Kidney (tissue), 14 donors: ENCODE results near the gene ARMH3. TPM values are rescaled to one million over a fixed set of nuclear protein-coding genes. Genes with fewer than 3 reads are reported as not detected.
"Not testable (repeated sequence)": the region's sequence is repeated elsewhere in the genome, so short reads cannot be mapped to it uniquely, and the experiment has no call there.

Experiments
- DNase-seq, 5 donors: peaks; one replicate each; pipeline ENCODE4 v3.0.0-alpha.2; 2013 to 2020
- FAIRE-seq: peaks from 2 replicates; lab custom pipeline; 2012; peaks lifted over from hg19 to GRCh38; lab: Jason Lieb, UNC
- H3K27ac ChIP-seq, 2 donors: one replicate each; pipeline ENCODE4 v1.7.0; 2013; ENCODE audit warnings: low read depth in 2 of 2, low read length in 2 of 2, inconsistent platforms in 1 of 2
- H3K27me3 ChIP-seq: one replicate; pipeline ENCODE4 v1.7.1; 2013; ENCODE audit warnings: low read length, inconsistent platforms; ENCODE audit not compliant: control insufficient read depth, insufficient read depth
- H3K36me3 ChIP-seq, 3 donors: one replicate each; pipeline versions ENCODE4 v1.7.0 to v1.7.1; 2013; ENCODE audit warnings: low read length in 3 of 3, control low read depth in 1 of 3, inconsistent platforms in 1 of 3; ENCODE audit not compliant: insufficient read depth in 3 of 3, control insufficient read depth in 2 of 3
- H3K4me1 ChIP-seq, 3 donors: one replicate each; pipeline versions ENCODE4 v1.7.0 to v1.7.1; 2013; ENCODE audit warnings: low read length in 3 of 3, inconsistent platforms in 1 of 3, low read depth in 1 of 3; ENCODE audit not compliant: control insufficient read depth in 2 of 3, insufficient read depth in 2 of 3
- H3K4me3 ChIP-seq, 3 donors: one replicate each; pipeline versions ENCODE4 v1.7.0 to v1.8.1; 2013; ENCODE audit warnings: low read length in 3 of 3, control low read depth in 1 of 3, inconsistent platforms in 1 of 3
- H3K9ac ChIP-seq, 3 donors: one replicate each; pipeline versions ENCODE4 v1.7.0 to v1.7.1; 2013; ENCODE audit warnings: low read length in 3 of 3, control low read depth in 1 of 3, inconsistent platforms in 1 of 3
- H3K9me3 ChIP-seq, 3 donors: one replicate each; pipeline versions ENCODE4 v1.7.0 to v1.7.1; 2013; ENCODE audit warnings: low read length in 3 of 3, control low read depth in 1 of 3, inconsistent platforms in 1 of 3; ENCODE audit not compliant: control insufficient read depth in 2 of 3, insufficient read depth in 1 of 3
- CTCF ChIP-seq: IDR thresholded peaks from 3 replicates; pipeline ENCODE4 v1.5.1; 2012; ENCODE audit warnings: mild to moderate bottlenecking, moderate library complexity, borderline replicate concordance; ENCODE audit not compliant: insufficient read depth; ENCODE audit errors: extremely low read depth
- intact Hi-C: fragments of 100-400 bp; cut with DNase I; formaldehyde crosslinking; loops from one replicate; pipeline ENCODE4 v1.11.1; 2022
- polyA plus RNA-seq: library from polyadenylated mRNA; stranded (reverse); fragments of 350-450 nt; fragmentation: Illumina TruSeq; extraction: RNeasy Lipid Tissue Mini Kit (QIAGEN cat#74804); gene quantifications from one replicate; pipeline ENCODE4 v1.2.3, GENCODE V29; 2014; ENCODE audit warnings: low read depth, low replicate concordance; ENCODE audit not compliant: insufficient read depth
- total RNA-seq: library from RNA; stranded (reverse); fragmentation: NEBNext Ultra II Directional; extraction: Animal tissue kit (Norgen Biotek cat#: 25700); gene quantifications from one replicate; pipeline ENCODE4 v1.2.1, GENCODE V29; 2021
- donor health status: control.
- donor health status: control.
- donor health status: control.
- donor health status: control.
- donor health status: control.
- donor health status: DM: yes; HTN: yes; CAD: no.
- donor health status: Normal renal cell carcinoma (clear cell type).

ARMH3 gene
- total and polyA plus RNA-seq, 2 donors from 2014 or later: 14.0 to 26.1 TPM

- no peaks in the 10 kb centered on the region for H3K9me3 ChIP-seq
- H3K4me1 ChIP-seq: peaks cover 0 to 3% (median 0%) of the 10 kb centered on the region in 3 donors
- H3K4me3 ChIP-seq: no peak overlapping the region
- peaks cover 4 to 21% (median 17%) of the 10 kb centered on the region in 3 donors for H3K36me3 ChIP-seq
- H3K9ac ChIP-seq: no peak overlapping the region
- FAIRE-seq: no peak
- TF ChIP-seq CTCF: no peak
- no peaks in the 10 kb centered on the region for H3K27me3 ChIP-seq
- intact Hi-C loops: no loop called here
- H3K27ac ChIP-seq: no peak overlapping the region
- no peak for DNase-seq
These were observed 62.2 kb downstream of the ARMH3 start for GRCh38 chr10:101993651-101994200.

GRCh38 chr10:101993221-101993620 is 62.8 kb downstream of the ARMH3 start:
- no peak for TF ChIP-seq CTCF
- no peak overlapping the region for H3K27ac ChIP-seq
- H3K27me3 ChIP-seq: no peaks in the 10 kb centered on the region
- H3K9ac ChIP-seq: no peak overlapping the region
- H3K4me3 ChIP-seq: no peak overlapping the region
- no peaks in the 10 kb centered on the region for H3K9me3 ChIP-seq
- no peak for DNase-seq
- intact Hi-C loops: no loop called here
- FAIRE-seq: no peak
- peaks cover 0 to 3% (median 0%) of the 10 kb centered on the region in 3 donors for H3K4me1 ChIP-seq
- peaks cover 4 to 24% (median 20%) of the 10 kb centered on the region in 3 donors for H3K36me3 ChIP-seq

- Histone ChIP-seq H3K27me3 (no peaks in the 10 kb centered on the region), H3K36me3 (peaks cover 3 to 30% (median 17%) of the 10 kb centered on the region in 3 donors), H3K9me3 (no peaks in the 10 kb centered on the region), H3K9ac (no peak overlapping the region), H3K4me3 (no peak overlapping the region), H3K4me1 (no peaks in the 10 kb centered on the region), H3K27ac (no peak overlapping the region)
- no peak for DNase-seq
- no peak for FAIRE-seq
- TF ChIP-seq CTCF: no peak
- intact Hi-C loops: no loop called here
These were observed 68.8 kb downstream of the ARMH3 start for GRCh38 chr10:101987136-101987535.

GRCh38 chr10:101986624-101986971 is 69.4 kb downstream of the ARMH3 start:
- Histone ChIP-seq H3K36me3 (peaks cover under 1 to 25% (median 14%) of the 10 kb centered on the region in 3 donors), H3K27ac (no peak overlapping the region), H3K4me3 (no peak overlapping the region), H3K9ac (no peak overlapping the region), H3K9me3 (no peaks in the 10 kb centered on the region), H3K27me3 (no peaks in the 10 kb centered on the region), H3K4me1 (no peaks in the 10 kb centered on the region)
- no peak for FAIRE-seq
- TF ChIP-seq CTCF: no peak
- intact Hi-C loops: no loop called here
- no peak for DNase-seq

GRCh38 chr10:101980677-101981076 is 75.3 kb downstream of the ARMH3 start:
- DNase-seq, H3K27ac ChIP-seq, FAIRE-seq, H3K9me3 ChIP-seq, H3K4me1 ChIP-seq, intact Hi-C loops, H3K27me3 ChIP-seq, H3K9ac ChIP-seq, H3K4me3 ChIP-seq, H3K36me3 ChIP-seq: not testable (repeated sequence)
